GM12892 (cell line): ENCODE data around the gene NTSR1.

Experiments used
- DNase-seq: peaks from one replicate; pipeline ENCODE4 v3.0.0; 2011; ENCODE audit not compliant: insufficient read length
- FAIRE-seq: peaks from 2 replicates; lab custom pipeline; 2011; peaks lifted over from hg19 to GRCh38; lab: Jason Lieb, UNC
- POLR2A ChIP-seq: IDR thresholded peaks from 2 replicates; pipeline ENCODE4 v1.6.1; 2011; ENCODE audit warnings: low read depth, low read length, control low read depth
- POLR2AphosphoS5 ChIP-seq: IDR thresholded peaks from 2 replicates; pipeline ENCODE4 v1.6.1; 2011; ENCODE audit warnings: low read depth, low read length, control low read depth
- TAF1 ChIP-seq: IDR thresholded peaks from 2 replicates; pipeline ENCODE4 v1.6.1; 2011; ENCODE audit warnings: low read depth, mild to moderate bottlenecking, control low read depth, low read length, borderline replicate concordance

The NTSR1 gene

GRCh38 chr20:62740286-62741141, 31.9 kb downstream of the NTSR1 start:
- FAIRE-seq (peak; percentile 100), DNase-seq (peak; percentile 95)
- no peak for TF ChIP-seq POLR2A
- no peak for TF ChIP-seq TAF1
- TF ChIP-seq POLR2AphosphoS5 = no peak

GRCh38 chr20:62741191-62741691, 32.6 kb downstream of the NTSR1 start:
- DNase-seq (no peak), FAIRE-seq (no peak)
- no peak for TF ChIP-seq POLR2A
- no peak for TF ChIP-seq POLR2AphosphoS5
- TF ChIP-seq TAF1 = no peak

GRCh38 chr20:62741701-62742491, 33.3 kb downstream of the NTSR1 start:
- no peak for TF ChIP-seq POLR2A
- TF ChIP-seq TAF1 = no peak
- no peak for TF ChIP-seq POLR2AphosphoS5
- no peak for FAIRE-seq
- no peak for DNase-seq

GRCh38 chr20:62742550-62742949, 33.9 kb downstream of the NTSR1 start:
- DNase-seq (no peak), FAIRE-seq (no peak)
- TF ChIP-seq TAF1 (no peak), POLR2AphosphoS5 (no peak), POLR2A (no peak)

GRCh38 chr20:62742979-62743776, 34.5 kb downstream of the NTSR1 start:
- FAIRE-seq = no peak
- TF ChIP-seq POLR2A (no peak), POLR2AphosphoS5 (no peak), TAF1 (no peak)
- no peak for DNase-seq

- DNase-seq (no peak), FAIRE-seq (no peak)
- no peak for TF ChIP-seq POLR2AphosphoS5
- no peak for TF ChIP-seq TAF1
- no peak for TF ChIP-seq POLR2A
These were observed 35.2 kb downstream of the NTSR1 start for GRCh38 chr20:62743777-62744317.

- FAIRE-seq = no peak
- TF ChIP-seq POLR2AphosphoS5 (no peak), TAF1 (no peak), POLR2A (no peak)
- DNase-seq = no peak
These were observed 36.1 kb downstream of the NTSR1 start for GRCh38 chr20:62744741-62745191.

- DNase-seq (no peak), FAIRE-seq (no peak)
- no peak for TF ChIP-seq POLR2A
- TF ChIP-seq TAF1 = no peak
- no peak for TF ChIP-seq POLR2AphosphoS5
These were observed 36.8 kb downstream of the NTSR1 start for GRCh38 chr20:62745279-62745951.

GRCh38 chr20:62745952-62746288, 37.3 kb downstream of the NTSR1 start:
- DNase-seq (no peak), FAIRE-seq (no peak)
- TF ChIP-seq TAF1 (no peak), POLR2A (no peak), POLR2AphosphoS5 (no peak)

- TF ChIP-seq POLR2AphosphoS5 = no peak
- FAIRE-seq (no peak), DNase-seq (no peak)
These were observed 39.7 kb downstream of the NTSR1 start for GRCh38 chr20:62748311-62748710.
